Stimulated activated CD8-positive, alpha-beta memory T cell treated with anti-CD3 and anti-CD28 coated beads, Interleukin-12 subunit alpha, Interleukin-12 subunit beta, amount 100 ng/mL, for 24 hours (primary cell): Measurements from ENCODE around the gene ARFGAP1.

Experiments
- DNase-seq: peaks from one replicate; pipeline ENCODE4 v3.0.0-alpha.2; 2020; ENCODE audit errors: extremely low read depth

ARFGAP1 gene

GRCh38 chr20:63319164-63320040 lies 46.8 kb downstream of the ARFGAP1 start:
- DNase-seq, result no peak

DNA sequence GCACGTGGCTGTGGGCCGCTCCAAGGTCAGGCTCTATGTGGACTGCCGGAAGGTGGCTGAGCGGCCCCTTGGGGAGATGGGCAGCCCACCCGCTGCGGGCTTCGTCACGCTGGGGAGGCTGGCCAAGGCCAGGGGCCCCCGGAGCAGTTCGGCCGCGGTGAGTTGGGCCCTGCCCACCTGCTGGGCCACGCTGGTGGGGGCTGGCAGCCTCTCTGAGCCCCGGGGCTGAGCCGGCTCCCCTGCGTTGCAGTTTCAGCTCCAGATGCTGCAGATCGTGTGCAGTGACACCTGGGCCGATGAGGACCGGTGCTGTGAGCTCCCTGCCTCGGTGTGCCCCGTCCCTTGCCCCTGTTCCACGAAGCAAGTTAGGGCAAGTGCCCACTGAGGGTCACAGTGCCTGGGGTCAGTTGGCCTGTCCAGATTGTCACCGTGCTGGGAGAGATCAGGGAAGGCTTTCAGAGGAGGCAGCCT lies 47.5 kb downstream of the ARFGAP1 start:
- no peak for DNase-seq

DNA sequence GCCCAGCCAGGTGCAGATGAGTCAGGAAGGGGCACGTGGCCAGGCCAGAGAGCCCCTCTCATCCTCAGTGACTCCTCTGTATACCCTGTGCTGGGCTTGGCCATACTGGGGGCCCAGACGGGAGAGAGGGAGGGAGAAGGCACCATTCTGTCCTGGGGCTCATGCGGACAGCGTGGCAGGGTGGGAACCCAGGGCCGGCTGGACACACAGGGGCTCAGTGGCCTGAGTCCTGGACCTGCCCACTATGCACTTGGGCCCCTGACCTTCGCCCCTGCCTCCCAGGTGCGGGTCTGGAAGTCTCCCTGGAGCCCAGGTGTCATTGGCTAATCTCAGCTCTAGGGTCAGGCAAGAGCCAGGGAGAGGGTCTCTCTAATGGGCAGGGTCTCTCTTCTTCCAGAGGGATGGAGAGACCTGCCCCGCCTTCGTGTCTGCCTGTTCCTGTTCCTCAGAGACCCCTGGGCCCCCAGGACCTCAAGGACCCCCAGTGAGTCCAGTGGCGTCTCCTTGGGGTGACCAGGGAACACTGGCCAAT lies 48.1 kb downstream of the ARFGAP1 start:
- DNase-seq, result no peak

GRCh38 chr20:63321148-63321831 lies 48.7 kb downstream of the ARFGAP1 start:
- DNase-seq, result no peak

- no peak for DNase-seq
Observed at GRCh38 chr20:63322146-63322932, 49.7 kb downstream of the ARFGAP1 start.

DNA sequence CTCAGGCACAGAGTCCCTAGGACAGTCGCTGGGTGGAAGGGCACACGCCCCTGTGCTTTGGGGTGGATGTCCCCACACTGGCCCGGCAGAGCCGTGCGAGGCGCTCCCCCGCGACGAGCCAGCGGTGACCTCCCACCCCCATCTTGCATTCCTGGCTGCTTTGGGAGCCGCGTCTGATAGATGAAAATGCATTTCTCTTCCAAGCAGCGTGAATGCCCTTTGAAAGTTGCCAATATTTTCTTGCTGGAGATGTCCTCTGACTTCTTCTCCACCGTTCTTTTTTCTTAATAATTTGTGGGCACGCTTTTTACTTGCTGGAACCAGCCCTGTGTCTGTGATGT lies 50.3 kb downstream of the ARFGAP1 start:
- no peak for DNase-seq

- no peak for DNase-seq
Observed at GRCh38 chr20:63323357-63323981, 50.9 kb downstream of the ARFGAP1 start.

GRCh38 chr20:63325021-63325471 lies 52.4 kb downstream of the ARFGAP1 start:
- no peak for DNase-seq

DNA sequence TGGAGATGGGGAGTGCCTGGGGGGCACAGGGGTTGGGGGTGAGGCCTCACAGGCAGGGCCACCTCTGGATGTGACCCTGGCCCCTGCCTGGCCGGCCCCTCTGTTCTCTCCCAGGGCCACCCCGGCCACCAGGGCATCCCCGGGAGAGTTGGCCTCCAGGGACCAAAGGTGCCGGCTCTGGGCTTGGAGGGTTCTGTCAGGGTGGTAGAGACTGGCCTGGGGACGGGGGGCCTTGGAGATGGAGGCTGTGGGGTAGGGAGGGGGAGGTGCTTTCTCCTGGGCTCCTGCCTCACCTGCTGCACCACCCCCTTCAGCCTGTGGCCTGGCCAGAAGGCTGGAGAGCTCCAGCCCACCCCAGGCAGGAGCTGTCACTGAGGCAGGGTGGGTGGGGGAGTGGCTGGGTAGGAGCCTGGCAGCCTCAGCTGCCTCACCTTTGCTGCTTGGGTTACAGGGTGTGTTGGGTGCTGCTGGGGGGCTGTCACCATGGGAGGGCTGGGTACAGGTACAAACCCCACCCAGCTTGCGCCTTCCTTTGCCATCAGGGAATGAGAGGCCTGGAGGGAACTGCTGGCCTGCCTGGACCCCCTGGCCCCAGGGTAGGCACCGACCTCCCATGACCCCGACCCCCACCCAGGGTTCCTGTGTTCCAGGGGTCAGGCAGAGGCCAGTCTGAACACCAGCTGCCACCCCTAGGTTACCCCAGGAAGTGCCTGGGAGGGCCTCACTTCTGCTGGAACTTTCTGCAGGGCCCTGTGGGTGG lies 53.1 kb downstream of the ARFGAP1 start:
- no peak for DNase-seq

DNA sequence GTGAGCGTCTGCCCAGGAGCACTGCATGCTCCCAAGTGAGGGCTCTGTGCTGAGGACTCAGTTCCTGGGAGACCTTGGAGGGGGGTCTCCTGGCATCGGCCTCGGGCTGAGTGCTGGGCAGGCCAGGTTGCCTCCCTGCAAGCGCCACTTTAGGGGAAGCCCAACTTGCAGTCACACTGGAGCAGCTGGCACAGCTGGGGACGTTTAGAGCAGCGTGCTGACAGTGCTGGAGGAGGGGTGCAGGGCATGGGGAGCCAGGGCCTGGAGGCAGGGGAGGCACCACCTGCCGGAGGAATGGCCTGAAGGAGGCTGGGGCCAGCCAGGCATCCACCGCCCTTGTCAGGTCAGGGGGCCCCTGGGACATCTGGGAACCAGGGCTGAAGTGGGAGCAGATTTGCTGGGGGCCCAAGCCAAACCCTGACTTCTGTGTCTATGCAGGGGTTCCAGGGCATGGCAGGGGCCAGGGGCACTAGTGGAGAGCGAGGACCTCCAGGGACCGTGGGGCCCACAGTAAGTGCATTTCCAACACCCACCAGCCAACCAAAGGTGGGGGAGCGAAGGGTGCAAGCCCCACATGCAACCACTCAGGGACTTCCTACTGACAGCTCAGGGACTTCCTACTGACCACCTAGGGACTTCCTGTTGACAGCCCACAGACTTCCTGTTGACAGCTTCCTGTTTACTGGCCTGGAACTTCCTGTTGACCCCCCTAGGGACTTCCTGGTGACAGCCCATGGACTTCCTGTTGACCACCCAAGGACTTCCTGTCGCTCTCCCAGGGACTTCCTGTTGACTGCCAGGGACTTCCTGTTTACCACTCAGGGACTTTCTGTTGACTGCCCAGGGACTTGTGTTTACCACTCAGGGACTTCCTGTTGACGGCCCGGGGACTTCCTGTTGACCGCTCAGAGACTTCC lies 54.0 kb downstream of the ARFGAP1 start:
- DNase-seq, result no peak

DNA sequence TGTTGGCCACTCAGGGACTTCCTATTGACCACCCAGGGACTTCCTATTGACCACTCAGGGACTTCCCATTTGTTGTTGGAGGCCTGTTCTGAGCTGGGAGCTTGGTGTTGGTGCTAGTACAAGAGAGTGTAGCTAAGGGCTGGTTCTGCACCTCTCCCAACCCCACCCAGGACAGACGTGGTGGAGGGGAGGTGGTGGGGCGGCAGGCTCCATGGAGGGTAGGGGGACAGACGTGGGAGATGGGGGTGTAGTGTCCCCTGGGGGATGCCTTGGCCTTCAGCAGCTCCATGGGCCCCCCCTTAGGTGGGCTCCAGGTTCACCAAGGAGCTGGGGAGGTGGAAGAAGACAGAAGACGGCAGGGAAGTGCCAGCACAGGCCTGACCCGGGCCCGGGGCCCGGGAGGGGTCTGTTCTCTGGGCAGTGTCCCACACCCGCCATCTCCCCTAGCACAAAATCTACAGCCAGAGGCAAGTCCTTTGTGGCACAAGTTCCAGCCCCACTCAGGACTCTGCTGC lies 54.7 kb downstream of the ARFGAP1 start:
- no peak for DNase-seq

GRCh38 chr20:63328026-63328700 lies 55.5 kb downstream of the ARFGAP1 start:
- no peak for DNase-seq

DNA sequence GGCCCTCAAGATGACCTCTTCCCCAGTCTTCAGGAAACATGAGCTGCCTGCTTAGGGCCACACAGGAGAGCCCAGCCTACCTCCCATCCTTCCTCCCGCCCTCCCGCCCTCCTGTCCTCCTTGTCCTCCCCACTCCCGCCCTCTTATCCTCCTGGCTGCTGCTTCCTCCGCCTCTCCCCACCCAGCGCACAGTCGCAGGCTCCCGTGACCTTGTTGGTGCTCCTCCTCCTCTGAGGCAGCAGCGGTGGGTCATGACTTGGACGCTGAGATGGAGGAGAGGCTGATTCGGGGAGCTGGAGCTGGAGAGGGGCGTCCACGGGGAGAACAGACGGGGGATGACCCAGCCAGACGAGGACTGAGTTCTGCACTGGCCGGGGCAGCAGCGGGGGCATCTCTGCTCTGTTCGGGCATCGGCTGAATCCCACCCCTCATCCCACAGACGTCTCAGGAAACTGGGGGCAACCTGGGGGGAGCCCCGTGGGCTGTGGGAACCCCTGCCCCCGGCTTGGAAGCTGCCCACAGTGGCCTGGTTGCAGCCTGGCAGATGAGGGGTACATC lies 56.2 kb downstream of the ARFGAP1 start:
- no peak for DNase-seq

- no peak for DNase-seq
Observed at GRCh38 chr20:63329331-63330083, 56.9 kb downstream of the ARFGAP1 start.

- no peak for DNase-seq
Observed at GRCh38 chr20:63330084-63330760, 57.6 kb downstream of the ARFGAP1 start.

- DNase-seq, result no peak
Observed at GRCh38 chr20:63330940-63331339, 58.3 kb downstream of the ARFGAP1 start.

GRCh38 chr20:63331741-63332400 lies 59.3 kb downstream of the ARFGAP1 start:
- no peak for DNase-seq
